ENCODE data around the gene DIPK1B. TPM values are rescaled to one million over a fixed set of nuclear protein-coding genes. Genes with fewer than 3 reads are reported as not detected.

Gene DIPK1B
- total RNA-seq, 6 donors from 2014 or later, result 9.7 to 24.1 (median 17.0) TPM

- H3K27ac ChIP-seq, result peak overlapping the region in 3 of 4 donors; percentile 41 to 75 (median 63)
- WGBS, 2 donors, result 86 to 88% methylated on average over 11 of the region's 11 CpGs
- no peaks in the 10 kb centered on the region for H3K9me3 ChIP-seq
- no peak overlapping the region for H3K4me3 ChIP-seq
- DNase-seq, result no peak
- TF ChIP-seq POLR2AphosphoS5 (IDR thresholded peaks at IDR 0.05) (no peak), EP300 (IDR thresholded peaks at IDR 0.05) (no peak), CTCF (IDR thresholded peaks at IDR 0.05) (no peak), POLR2A (IDR thresholded peaks at IDR 0.05) (no peak)
- H3K36me3 ChIP-seq, result no peaks in the 10 kb centered on the region
- no peak for ATAC-seq (ENCODE audit: low FRiP score in 2 of 2)
- H3K27me3 ChIP-seq, result no peaks in the 10 kb centered on the region
- peaks cover 32 to 56% (median 56%) of the 10 kb centered on the region in 4 donors for H3K4me1 ChIP-seq
Observed at GRCh38 chr9:136698635-136699246, 13.6 kb upstream of the DIPK1B start.

- WGBS, 2 donors, result 84 to 86% methylated on average over 13 of the region's 13 CpGs
- no peak for ATAC-seq (ENCODE audit: low FRiP score in 2 of 2)
- no peak for TF ChIP-seq POLR2AphosphoS5 (IDR thresholded peaks at IDR 0.05)
- TF ChIP-seq CTCF (IDR thresholded peaks at IDR 0.05), result no peak
- TF ChIP-seq EP300 (IDR thresholded peaks at IDR 0.05), result no peak
- no peak for TF ChIP-seq POLR2A (IDR thresholded peaks at IDR 0.05)
- DNase-seq, result peak in 1 of 2 donors; percentile 26
- no peaks in the 10 kb centered on the region for H3K9me3 ChIP-seq
- no peaks in the 10 kb centered on the region for H3K27me3 ChIP-seq
- peaks cover 21 to 45% (median 42%) of the 10 kb centered on the region in 4 donors for H3K4me1 ChIP-seq
- H3K4me3 ChIP-seq, result no peak overlapping the region
- H3K27ac ChIP-seq, result no peak overlapping the region
- H3K36me3 ChIP-seq, result no peaks in the 10 kb centered on the region
Observed at GRCh38 chr9:136700304-136700703, 12.1 kb upstream of the DIPK1B start.

GRCh38 chr9:136700959-136701667 is 11.3 kb upstream of the DIPK1B start:
- Histone ChIP-seq H3K4me3 (peak overlapping the region in 1 of 4 donors; percentile 24), H3K4me1 (peaks cover 21 to 39% (median 34%) of the 10 kb centered on the region in 4 donors), H3K36me3 (no peaks in the 10 kb centered on the region), H3K9me3 (no peaks in the 10 kb centered on the region), H3K27me3 (no peaks in the 10 kb centered on the region), H3K27ac (no peak overlapping the region)
- 7 to 23% methylated on average over 30 to 38 of the region's 38 CpGs for WGBS, 2 donors
- DNase-seq (peak in 1 of 2 donors; percentile 81), ATAC-seq (ENCODE audit: low FRiP score in 2 of 2) (peak; percentile 4 to 32)
- TF ChIP-seq EP300 (IDR thresholded peaks at IDR 0.05), result no peak
- TF ChIP-seq POLR2AphosphoS5 (IDR thresholded peaks at IDR 0.05), result peak; percentile 8 to 25
- no peak for TF ChIP-seq POLR2A (IDR thresholded peaks at IDR 0.05)
- no peak for TF ChIP-seq CTCF (IDR thresholded peaks at IDR 0.05)

GRCh38 chr9:136701668-136702053 is 10.7 kb upstream of the DIPK1B start:
- peaks cover 18 to 34% (median 29%) of the 10 kb centered on the region in 4 donors for H3K4me1 ChIP-seq
- no peak for ATAC-seq (ENCODE audit: low FRiP score in 2 of 2)

More at GRCh38 chr9:136701668-136702053, 10.7 kb upstream of the DIPK1B start:
- H3K9me3 ChIP-seq, result no peaks in the 10 kb centered on the region
- H3K4me3 ChIP-seq, result no peak overlapping the region
- no peaks in the 10 kb centered on the region for H3K27me3 ChIP-seq
- no peak overlapping the region for H3K27ac ChIP-seq
- no peak for TF ChIP-seq CTCF (IDR thresholded peaks at IDR 0.05)
- no peak for TF ChIP-seq POLR2AphosphoS5 (IDR thresholded peaks at IDR 0.05)
- no peak for TF ChIP-seq EP300 (IDR thresholded peaks at IDR 0.05)
- TF ChIP-seq POLR2A (IDR thresholded peaks at IDR 0.05), result no peak
- DNase-seq, result no peak
- no peaks in the 10 kb centered on the region for H3K36me3 ChIP-seq
- WGBS, 2 donors, result 47 to 53% methylated on average over 9 to 10 of the region's 10 CpGs
